Measurements from ENCODE around the gene RAD51B. TPM values are rescaled to one million over a fixed set of nuclear protein-coding genes. Genes with fewer than 3 reads are reported as not detected.
"Not testable (repeated sequence)": the region's sequence is repeated elsewhere in the genome, so short reads cannot be mapped to it uniquely, and the experiment has no call there.

Gene RAD51B
- total RNA-seq, 1 experiment from 2014 or later: 23.3 TPM

- POLR2A ChIA-PET (ENCODE audit: low non-redundant PET): no interaction called here
Measured at GRCh38 chr14:68696721-68697495, 877.3 kb downstream of the RAD51B start.

GRCh38 chr14:68698773-68699172 lies 879.2 kb downstream of the RAD51B start:
- H3K9me3 ChIP-seq (ENCODE audit: low read depth, low read length, poor library complexity, severe bottlenecking); CTCF ChIA-PET; H3K4me3 ChIP-seq (ENCODE audit: low read depth, low read length, poor library complexity, severe bottlenecking); H3K27ac ChIP-seq (ENCODE audit: low read depth, low read length, poor library complexity, severe bottlenecking); intact Hi-C loops (cut with micrococcal nuclease; ENCODE audit: unreplicated experiment); H3K36me3 ChIP-seq (ENCODE audit: insufficient read depth, low read length, poor library complexity, severe bottlenecking); DNase-seq (ENCODE audit: low spot score); POLR2A ChIA-PET (ENCODE audit: low non-redundant PET); BruUV-seq (replicated peaks); H3K27me3 ChIP-seq (replicated peaks; ENCODE audit: insufficient read depth, low read depth, low read length, poor library complexity): not testable (repeated sequence)
- peaks cover 14% of the 10 kb centered on the region for H3K4me1 ChIP-seq (ENCODE audit: insufficient read depth, low read length, poor library complexity, severe bottlenecking)

More at GRCh38 chr14:68696721-68697495, 877.3 kb downstream of the RAD51B start:
- CTCF ChIA-PET: no interaction called here
- Histone ChIP-seq H3K36me3 (ENCODE audit: insufficient read depth, low read length, poor library complexity, severe bottlenecking) (no peaks in the 10 kb centered on the region), H3K4me1 (ENCODE audit: insufficient read depth, low read length, poor library complexity, severe bottlenecking) (peaks cover 17% of the 10 kb centered on the region), H3K4me3 (ENCODE audit: low read depth, low read length, poor library complexity, severe bottlenecking) (no peak overlapping the region), H3K27ac (ENCODE audit: low read depth, low read length, poor library complexity, severe bottlenecking) (no peak overlapping the region), H3K9me3 (ENCODE audit: low read depth, low read length, poor library complexity, severe bottlenecking) (no peaks in the 10 kb centered on the region), H3K27me3 (replicated peaks; ENCODE audit: insufficient read depth, low read depth, low read length, poor library complexity) (no peaks in the 10 kb centered on the region)
- TF ChIP-seq, protein P1, sequence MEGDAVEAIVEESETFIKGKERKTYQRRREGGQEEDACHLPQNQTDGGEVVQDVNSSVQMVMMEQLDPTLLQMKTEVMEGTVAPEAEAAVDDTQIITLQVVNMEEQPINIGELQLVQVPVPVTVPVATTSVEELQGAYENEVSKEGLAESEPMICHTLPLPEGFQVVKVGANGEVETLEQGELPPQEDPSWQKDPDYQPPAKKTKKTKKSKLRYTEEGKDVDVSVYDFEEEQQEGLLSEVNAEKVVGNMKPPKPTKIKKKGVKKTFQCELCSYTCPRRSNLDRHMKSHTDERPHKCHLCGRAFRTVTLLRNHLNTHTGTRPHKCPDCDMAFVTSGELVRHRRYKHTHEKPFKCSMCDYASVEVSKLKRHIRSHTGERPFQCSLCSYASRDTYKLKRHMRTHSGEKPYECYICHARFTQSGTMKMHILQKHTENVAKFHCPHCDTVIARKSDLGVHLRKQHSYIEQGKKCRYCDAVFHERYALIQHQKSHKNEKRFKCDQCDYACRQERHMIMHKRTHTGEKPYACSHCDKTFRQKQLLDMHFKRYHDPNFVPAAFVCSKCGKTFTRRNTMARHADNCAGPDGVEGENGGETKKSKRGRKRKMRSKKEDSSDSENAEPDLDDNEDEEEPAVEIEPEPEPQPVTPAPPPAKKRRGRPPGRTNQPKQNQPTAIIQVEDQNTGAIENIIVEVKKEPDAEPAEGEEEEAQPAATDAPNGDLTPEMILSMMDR (conservative IDR thresholded peaks at IDR 0.05; ENCODE audit: low read depth, low read length): no peak
- TF ChIP-seq EZH2 (IDR thresholded peaks at IDR 0.05; ENCODE audit: borderline replicate concordance, low read depth, low read length, poor library complexity, severe bottlenecking): no peak
- intact Hi-C loops (cut with micrococcal nuclease; ENCODE audit: unreplicated experiment): no loop called here
- BruUV-seq (replicated peaks): no TSS peak
- no peak for DNase-seq (ENCODE audit: low spot score)

DNA sequence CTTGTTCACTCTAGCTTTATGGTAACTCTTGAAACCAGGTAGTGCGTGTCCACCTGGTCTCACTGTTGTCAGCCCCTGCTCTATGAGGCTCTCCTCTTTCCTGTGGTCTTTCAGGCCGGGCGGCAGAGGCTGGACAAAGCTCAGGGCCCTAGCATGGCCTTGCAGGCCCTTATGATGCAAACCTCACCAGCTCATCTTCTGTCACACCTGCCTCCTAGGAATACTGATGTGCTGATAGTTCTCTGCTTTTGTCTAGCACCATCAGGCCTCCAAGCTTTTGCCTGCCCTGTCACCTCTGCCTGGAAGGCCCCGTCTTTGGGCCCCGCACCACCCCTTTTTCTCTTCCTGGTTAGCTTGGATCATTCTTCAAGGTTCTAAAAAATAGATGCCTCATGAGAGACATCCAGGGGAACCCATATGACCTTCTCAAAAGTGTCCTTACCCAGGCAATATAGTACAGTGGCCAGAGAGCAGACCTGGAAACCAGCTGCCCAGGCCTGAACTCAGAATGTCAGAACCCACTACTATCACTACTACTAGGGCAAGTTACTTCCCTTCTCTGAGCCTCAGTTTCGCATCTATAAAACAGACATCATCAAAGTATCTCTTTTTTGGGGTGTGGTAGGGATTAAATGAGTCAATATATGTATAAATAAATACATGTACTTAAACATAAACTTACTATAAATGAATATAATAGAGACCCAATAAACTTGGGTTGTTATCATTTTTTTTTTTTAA lies 881.6 kb downstream of the RAD51B start:
- Histone ChIP-seq H3K4me3 (ENCODE audit: low read depth, low read length, poor library complexity, severe bottlenecking) (no peak overlapping the region), H3K4me1 (ENCODE audit: insufficient read depth, low read length, poor library complexity, severe bottlenecking) (no peaks in the 10 kb centered on the region), H3K27ac (ENCODE audit: low read depth, low read length, poor library complexity, severe bottlenecking) (no peak overlapping the region), H3K27me3 (replicated peaks; ENCODE audit: insufficient read depth, low read depth, low read length, poor library complexity) (no peaks in the 10 kb centered on the region), H3K9me3 (ENCODE audit: low read depth, low read length, poor library complexity, severe bottlenecking) (no peaks in the 10 kb centered on the region), H3K36me3 (ENCODE audit: insufficient read depth, low read length, poor library complexity, severe bottlenecking) (no peaks in the 10 kb centered on the region)
- ChIA-PET CTCF (no interaction called here), POLR2A (ENCODE audit: low non-redundant PET) (no interaction called here)
- TF ChIP-seq, protein P1 (conservative IDR thresholded peaks at IDR 0.05; ENCODE audit: low read depth, low read length): no peak
- no peak for TF ChIP-seq EZH2 (IDR thresholded peaks at IDR 0.05; ENCODE audit: borderline replicate concordance, low read depth, low read length, poor library complexity, severe bottlenecking)
- intact Hi-C loops (cut with micrococcal nuclease; ENCODE audit: unreplicated experiment): no loop called here
- no TSS peak for BruUV-seq (replicated peaks)
- DNase-seq (ENCODE audit: low spot score): no peak

All from A673 (cell line).